Measurements from ENCODE around the gene MAP2K6.

Gene MAP2K6

GRCh38 chr17:69414408-69415274, at the start of gene MAP2K6:
MAP2K6 (plus strand) TSS chr17:69414697; CDS start chr17:69414985, 288 bp downstream.
- peak; percentile 58 to 68 for DNase-seq (ENCODE audit: low read depth in 2 of 2)

DNA sequence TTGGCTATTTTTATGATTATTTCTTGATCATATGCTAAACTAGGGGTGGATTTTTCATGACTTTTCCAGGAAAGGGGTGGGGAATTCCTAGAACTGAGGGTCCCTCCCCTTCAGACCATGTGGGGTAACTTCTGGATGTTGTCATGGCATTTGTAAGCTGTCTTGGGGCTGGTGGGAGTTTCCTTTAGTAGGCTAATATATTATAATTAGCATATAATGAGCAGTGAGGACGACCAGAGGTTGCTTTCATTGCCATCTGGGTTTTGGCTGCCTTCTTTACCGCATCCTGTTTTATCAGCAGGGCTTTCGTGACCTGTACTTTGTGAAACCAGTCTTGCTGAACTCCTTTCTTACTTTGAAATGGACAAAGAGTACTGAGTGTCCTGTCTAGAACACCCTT, 47.2 kb upstream of the MAP2K6 start:
- DNase-seq (ENCODE audit: low read depth in 2 of 2): no peak

DNA sequence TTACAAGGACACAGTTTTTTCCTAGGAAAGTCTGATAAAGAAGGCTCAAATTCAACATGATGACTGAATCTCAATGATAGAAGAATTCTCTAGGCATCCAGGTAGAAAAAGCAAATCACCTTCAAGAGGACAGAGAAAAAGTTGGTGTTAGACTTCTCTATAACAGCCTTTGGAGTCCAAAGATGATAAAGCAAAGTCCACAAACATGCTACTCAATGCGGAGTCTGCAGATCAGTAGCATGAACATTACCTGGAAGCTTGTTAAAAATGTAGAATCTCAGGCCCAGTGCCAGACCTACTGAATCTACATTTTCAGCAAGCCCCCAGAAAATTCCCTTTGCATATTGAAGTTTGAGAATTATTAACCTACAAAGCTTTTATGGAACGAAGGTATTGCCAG, 41.4 kb upstream of the MAP2K6 start:
- no peak for DNase-seq (ENCODE audit: low read depth in 2 of 2)

DNA sequence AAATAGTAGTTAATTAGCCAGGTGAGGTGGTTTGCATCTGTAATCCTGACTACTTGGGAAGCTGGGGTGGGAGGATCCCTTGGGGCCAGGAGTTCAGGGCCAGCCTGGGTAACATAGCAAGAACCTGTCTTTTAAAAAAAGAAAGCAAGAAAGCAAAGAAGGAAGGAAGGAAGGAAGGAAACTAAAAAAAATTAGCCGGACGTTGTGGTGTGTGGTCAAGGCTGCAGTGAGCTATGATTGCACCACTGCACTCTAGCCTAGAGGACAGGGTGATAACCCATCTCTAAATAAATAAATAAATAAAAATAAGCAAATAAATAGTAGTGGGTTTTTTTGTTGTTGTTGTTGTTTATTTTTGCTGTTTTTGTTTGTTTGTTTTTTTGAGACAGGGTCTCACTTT, 39.3 kb upstream of the MAP2K6 start:
- DNase-seq (ENCODE audit: low read depth in 2 of 2): no peak

DNA sequence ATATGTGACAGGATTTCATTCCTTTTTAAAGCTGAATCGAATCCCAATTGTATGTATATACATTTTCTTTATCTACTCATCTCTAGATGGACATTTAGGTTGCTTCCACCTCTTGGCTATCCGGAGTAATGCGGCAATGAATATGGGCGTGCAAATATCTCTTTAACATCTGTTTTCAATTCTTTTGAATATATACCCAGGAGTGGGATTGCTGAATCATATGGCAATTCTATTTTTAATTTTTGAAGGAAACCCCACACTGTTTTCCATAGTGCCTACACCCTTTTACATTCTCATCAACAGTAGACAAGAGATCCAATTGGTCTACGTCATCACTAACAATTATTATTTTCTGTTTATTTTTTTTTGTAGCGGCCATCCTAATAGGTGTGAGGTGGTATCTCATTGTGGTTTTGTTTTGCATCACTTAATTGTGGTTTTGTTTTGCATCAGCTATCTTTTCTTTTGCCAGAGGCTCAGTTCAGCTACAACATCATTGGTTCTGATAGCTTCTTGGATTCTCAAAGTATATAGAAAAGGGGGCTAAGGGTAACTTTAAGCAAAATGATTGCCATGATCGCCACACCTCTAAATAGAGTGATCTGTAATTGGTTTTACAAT, 25.6 kb upstream of the MAP2K6 start:
- DNase-seq (ENCODE audit: low read depth in 2 of 2): no peak

GRCh38 chr17:69390795-69391501, 23.5 kb upstream of the MAP2K6 start:
- DNase-seq (ENCODE audit: low read depth in 2 of 2): no peak

DNA sequence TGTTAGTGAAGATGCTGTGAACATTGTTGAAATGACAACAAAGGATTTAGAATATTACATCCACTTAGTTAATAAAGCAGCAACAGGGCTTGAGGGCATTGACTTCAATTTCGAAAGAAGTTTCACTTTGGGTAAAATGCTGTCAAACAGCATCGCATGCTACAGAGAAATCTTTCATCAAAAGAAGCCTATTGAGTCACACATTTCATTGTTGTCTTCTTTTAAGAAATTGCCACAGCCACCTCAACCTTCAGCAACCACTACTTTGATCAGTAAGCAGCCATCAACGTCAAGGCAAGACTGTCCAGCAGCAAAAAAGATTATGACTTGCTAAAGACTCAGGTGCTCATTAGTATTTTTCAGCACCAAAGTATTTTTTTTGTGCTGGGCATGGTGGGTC, 13.2 kb upstream of the MAP2K6 start:
- DNase-seq (ENCODE audit: low read depth in 2 of 2): no peak

DNA sequence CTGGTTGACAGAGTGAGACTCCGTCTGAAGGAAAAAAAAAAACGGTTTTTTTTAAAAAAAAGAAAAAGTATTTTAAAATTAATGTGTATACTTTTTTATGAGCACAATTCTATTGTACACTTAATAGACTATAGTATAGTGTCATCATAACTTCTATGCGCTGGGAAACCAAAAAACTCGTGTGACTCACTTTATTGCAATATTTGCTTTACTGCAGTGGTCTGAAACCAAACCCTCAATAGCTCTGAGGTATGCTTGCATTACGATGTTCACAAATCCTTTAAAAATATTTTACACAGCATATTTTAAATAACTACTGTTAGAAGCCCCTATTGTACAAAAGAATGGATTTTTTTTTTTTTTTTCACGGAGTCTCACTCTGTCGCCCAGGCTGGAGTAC, 12.4 kb upstream of the MAP2K6 start:
- no peak for DNase-seq (ENCODE audit: low read depth in 2 of 2)

- DNase-seq (ENCODE audit: low read depth in 2 of 2): no peak
Measured at GRCh38 chr17:69404399-69404798, 10.1 kb upstream of the MAP2K6 start.

DNA sequence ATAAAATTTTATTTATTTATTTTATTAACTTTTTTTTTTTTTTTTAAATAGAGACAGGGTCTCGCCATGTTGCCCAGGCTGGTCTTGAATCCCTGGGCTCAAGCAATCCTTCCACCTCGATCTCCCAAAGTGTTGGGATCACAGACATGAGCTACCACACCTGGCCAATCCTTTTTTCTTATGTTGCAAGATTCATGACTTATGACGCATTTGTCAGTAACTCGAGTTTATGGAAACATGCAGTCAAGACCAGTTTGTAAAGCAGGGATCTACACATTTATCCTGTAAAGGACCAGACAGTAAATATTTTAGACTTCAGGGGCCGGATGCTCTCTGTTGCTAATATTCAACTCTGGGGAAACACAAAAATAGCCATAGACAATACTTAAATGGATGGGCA, 9.4 kb upstream of the MAP2K6 start:
- DNase-seq (ENCODE audit: low read depth in 2 of 2): no peak

- no peak for DNase-seq (ENCODE audit: low read depth in 2 of 2)
Measured at GRCh38 chr17:69406941-69407340, 7.6 kb upstream of the MAP2K6 start.

DNA sequence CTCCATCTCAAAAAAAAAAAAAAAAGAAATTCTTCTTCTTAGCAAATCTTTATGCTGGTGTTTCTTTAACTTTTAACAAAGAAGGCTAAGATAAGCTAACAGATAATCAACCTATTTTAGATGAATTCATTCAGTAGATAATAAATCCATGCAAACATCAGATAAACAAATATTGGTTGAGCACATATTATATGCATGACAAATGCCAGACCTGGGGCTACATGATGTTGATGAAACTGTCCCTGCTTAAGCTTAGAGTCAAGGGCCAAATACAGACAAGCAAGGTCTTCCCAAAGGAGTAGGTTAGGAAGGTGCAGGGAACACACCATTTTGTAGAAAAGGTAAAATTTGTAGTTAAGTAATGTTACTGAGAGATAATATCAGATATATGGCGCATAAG, 6.7 kb upstream of the MAP2K6 start:
- DNase-seq (ENCODE audit: low read depth in 2 of 2): no peak

GRCh38 chr17:69410671-69411070, 3.8 kb upstream of the MAP2K6 start:
- no peak for DNase-seq (ENCODE audit: low read depth in 2 of 2)

DNA sequence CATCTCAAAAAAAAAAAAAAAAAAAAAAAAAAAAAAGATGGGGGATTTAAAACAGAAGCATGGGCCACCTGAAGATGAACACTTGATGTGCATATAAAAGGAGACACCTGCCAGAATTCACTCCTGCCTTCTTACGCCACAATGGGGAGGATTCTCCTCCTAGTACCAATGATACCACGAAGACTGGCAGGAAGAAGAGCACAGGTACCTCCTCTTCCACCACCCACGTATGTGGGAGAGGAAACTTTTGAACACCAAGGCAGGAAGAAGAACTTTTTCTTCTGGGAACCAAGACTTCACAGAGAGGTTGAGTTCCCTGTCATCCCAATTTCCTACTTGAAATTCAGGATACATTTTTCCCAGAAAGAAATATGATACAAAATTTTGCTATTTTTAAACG, 2.7 kb upstream of the MAP2K6 start:
- DNase-seq (ENCODE audit: low read depth in 2 of 2): no peak

GRCh38 chr17:69412251-69412671, 2.2 kb upstream of the MAP2K6 start:
- no peak for DNase-seq (ENCODE audit: low read depth in 2 of 2)

DNA sequence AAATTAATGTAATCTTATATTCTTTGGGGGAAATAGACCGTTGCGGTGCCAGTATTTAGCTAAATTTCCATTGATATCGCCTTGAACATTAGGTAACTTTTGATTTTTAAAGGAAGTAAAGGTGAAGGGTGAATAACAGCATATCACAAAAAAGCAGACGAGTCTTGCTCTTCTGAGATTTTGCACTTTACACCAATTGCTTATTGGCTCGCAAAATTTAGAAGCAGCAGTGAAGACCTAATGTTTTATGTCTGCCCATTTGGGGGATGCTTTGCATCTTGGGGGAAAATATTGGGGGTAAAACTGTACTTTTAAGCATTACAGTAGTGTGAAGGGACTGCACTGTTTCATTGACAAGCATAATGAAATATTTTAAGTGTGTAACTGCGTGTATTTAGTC, 934 bp downstream of the MAP2K6 start:
- DNase-seq (ENCODE audit: low read depth in 2 of 2): no peak

GRCh38 chr17:69417545-69418483, 3.3 kb downstream of the MAP2K6 start:
- no peak for DNase-seq (ENCODE audit: low read depth in 2 of 2)

- DNase-seq (ENCODE audit: low read depth in 2 of 2): no peak
Measured at GRCh38 chr17:69418535-69418934, 4.0 kb downstream of the MAP2K6 start.

GRCh38 chr17:69423450-69423849, 9.0 kb downstream of the MAP2K6 start:
- no peak for DNase-seq (ENCODE audit: low read depth in 2 of 2)

- DNase-seq (ENCODE audit: low read depth in 2 of 2): no peak
Measured at GRCh38 chr17:69424287-69425041, 10.0 kb downstream of the MAP2K6 start.

- DNase-seq (ENCODE audit: low read depth in 2 of 2): no peak
Measured at GRCh38 chr17:69425978-69426377, 11.5 kb downstream of the MAP2K6 start.

Measured in stimulated activated CD8-positive, alpha-beta memory T cell treated with anti-CD3 and anti-CD28 coated beads, Interleukin-15, amount 100 ng/mL, for 48 hours (primary cell).